GM12872 (cell line): ENCODE measurements around the gene DBNDD2.

Experiments used
- CTCF ChIP-seq: IDR thresholded peaks from 3 replicates; pipeline ENCODE4 v1.5.1; 2011; ENCODE audit warnings: low read depth, mild to moderate bottlenecking, low read length, moderate library complexity; ENCODE audit not compliant: insufficient read depth

Gene DBNDD2, protein sequence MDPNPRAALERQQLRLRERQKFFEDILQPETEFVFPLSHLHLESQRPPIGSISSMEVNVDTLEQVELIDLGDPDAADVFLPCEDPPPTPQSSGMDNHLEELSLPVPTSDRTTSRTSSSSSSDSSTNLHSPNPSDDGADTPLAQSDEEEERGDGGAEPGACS

DNA sequence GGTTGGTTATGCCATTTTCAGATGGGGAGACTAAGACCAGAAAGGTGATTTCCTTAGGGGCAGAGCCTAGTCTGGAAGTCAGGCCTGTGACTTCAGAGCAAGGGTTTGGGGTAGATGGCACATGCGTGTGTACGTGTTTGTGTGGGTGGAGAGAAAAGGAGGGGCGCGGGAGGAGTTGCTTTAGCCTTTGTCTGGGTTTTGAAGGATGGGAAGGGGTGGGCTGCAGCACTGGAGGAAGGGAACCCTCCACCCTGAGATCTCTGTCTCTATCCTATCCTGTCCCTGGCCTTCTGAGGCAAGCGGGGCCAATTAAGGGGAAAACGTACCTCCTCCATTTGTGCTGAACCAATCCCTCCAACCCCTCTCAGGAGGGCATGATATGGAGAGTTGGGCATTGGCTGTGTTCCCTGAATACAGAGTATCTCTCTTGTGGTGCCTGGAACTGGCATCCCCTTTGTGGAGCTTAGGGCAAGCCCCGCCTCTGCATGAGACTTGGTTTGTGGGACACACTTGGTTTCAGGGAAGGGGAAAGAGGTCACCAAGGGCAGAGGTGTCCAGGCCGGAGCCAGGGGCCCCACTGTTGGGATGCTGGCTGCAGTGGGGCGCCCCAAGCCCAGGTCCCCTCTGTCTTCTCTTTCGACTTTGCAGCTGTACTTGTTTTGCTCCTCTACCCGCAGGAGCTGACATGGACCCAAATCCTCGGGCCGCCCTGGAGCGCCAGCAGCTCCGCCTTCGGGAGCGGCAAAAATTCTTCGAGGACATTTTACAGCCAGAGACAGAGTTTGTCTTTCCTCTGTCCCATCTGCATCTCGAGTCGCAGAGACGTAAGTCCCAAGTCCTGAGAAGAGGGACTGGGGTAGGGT lies at the start of gene DBNDD2:
Gene DBNDD2 (plus strand): TSS at position 507 of the 863 bp plus-strand sequence. CDS start 179 bp downstream, at position 686.
- TF ChIP-seq CTCF = no peak

DNA sequence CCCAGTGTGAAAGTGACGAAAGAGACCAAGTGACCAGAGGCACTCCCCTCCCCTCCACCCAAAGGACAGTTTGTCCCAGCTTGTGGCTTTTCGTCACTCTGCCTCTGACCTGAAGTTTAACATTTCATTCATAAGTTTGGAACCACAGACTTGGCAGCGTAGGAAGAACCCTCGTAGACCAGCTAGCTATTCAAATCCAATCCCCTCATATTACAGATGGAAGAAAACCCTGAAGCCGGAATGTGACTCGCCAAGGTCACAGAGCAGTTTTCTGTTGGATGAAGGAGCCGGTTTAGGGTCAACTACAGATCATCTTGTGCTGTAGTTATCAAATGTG lies 49.1 kb upstream of the DBNDD2 start:
- TF ChIP-seq CTCF = no peak

DNA sequence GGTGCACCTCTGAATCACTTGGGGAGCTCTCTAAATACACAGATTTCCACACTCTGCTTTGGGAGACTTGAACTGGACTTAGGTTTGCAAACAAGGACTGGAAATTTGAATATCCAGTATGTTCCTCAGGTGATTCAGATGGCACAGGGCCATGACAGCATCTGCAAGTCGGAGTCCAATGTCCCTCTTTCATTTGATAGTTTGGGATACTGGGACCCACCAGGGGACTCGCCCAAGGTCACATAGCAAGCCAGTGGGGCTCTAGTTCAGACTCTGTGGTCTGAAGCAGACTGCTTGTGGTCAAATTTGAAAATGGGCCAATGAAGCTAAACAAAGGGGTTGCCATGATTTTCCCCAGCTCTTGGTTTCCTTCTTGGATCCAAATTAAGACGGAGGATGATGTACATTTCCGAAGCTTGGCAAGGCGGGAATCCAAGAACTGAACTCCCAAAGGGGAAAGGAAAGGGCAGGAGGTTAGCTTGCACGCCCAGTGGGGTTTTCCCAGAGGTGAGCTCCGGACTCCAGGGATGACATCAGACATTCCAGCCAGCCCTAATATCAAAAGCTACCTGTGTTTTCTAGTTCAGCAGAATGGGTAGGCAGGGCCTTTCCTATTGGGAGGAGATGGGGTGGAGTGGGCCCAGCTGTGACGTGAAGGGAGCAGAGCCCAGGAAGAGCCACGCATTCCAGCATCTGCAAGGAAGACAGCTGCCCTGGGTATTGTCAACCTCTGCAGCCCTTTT lies 48.5 kb upstream of the DBNDD2 start:
- no peak for TF ChIP-seq CTCF

DNA sequence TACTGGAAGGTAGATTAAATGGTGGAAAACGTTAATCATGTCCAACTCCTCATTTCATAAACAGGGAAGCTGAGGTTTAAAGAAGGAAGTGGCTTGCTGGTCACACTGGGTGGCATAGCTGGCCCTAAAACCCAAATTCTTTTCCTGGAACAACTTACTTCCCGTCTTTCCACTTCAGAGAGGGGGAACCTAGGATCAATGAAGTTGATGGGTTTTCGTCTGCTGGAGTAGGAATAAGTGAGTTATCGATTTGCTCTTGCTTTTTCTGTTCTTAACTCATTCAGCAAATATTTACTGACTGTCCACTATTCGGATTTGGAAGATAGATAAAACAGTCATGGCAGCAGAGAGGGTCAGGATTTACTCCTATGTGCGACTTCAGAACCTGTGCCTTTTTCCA lies 46.3 kb upstream of the DBNDD2 start:
- no peak for TF ChIP-seq CTCF

DNA sequence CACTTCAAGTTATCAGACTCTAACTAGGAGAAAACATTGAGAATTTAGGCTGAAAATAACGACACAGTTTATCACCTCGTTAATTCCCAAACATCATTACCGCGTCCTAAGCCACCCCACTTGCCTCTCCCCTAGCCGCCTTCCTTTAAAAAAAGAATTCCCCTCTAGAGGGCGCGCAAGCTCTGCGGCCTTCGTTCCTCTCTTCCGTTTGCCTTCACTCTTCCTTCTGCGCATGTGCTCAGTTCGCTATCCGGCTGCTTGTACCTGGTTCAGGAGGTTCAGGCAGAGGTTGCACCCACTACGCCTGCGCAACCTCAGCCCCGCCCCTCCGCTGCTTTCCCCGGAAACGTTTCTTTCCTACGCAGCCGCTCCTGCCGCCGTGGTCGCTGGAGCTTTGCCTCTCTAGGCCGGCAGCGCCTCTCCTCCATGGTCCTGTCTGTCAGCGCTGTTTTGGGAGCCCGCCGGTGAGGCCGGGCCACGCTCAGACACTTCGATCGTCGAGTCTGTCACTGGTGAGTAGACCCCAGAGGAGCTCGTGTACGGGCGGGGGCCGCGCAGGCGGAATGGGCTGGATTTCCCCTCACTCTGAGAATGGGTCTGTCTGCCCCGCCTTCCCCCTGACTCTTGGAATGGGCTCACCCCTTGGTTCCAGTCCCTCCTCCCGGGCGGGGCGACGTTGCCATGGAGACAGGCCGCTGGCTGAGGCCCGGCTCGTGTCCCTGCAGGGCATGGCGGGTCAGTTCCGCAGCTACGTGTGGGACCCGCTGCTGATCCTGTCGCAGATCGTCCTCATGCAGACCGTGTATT lies 45.1 kb upstream of the DBNDD2 start, which contains the start of gene SYS1:
Gene SYS1 (plus strand): TSS at position 353 of the 807 bp plus-strand sequence. CDS start 376 bp downstream, at position 729.
- peak; percentile 87 for TF ChIP-seq CTCF

- no peak for TF ChIP-seq CTCF
These were observed 44.2 kb upstream of the DBNDD2 start for GRCh38 chr20:45363611-45364492.
